Retinal pigment epithelial cell (primary cell): ENCODE data around the gene MRS2.
"Not testable (repeated sequence)": the region's sequence is repeated elsewhere in the genome, so short reads cannot be mapped to it uniquely, and the experiment has no call there.

Experiments used
- DNase-seq: peaks from one replicate; pipeline ENCODE4 v3.0.0-alpha.2; 2010; ENCODE audit warnings: low read depth
- H3K4me3 ChIP-seq: 2 replicates; pipeline ENCODE4 v1.5.1; 2011; ENCODE audit warnings: mild to moderate bottlenecking, low read length, control low read depth, moderate library complexity
- CTCF ChIP-seq: conservative IDR thresholded peaks from 2 replicates; pipeline ENCODE4 v1.5.1; 2011; ENCODE audit warnings: low read depth, low read length, control low read depth, inconsistent platforms

MRS2 gene

GRCh38 chr6:24394061-24394779 lies 8.5 kb upstream of the MRS2 start:
- H3K4me3 ChIP-seq: no peak overlapping the region
- TF ChIP-seq CTCF: no peak
- DNase-seq: no peak

GRCh38 chr6:24394780-24395437 lies 7.8 kb upstream of the MRS2 start:
- TF ChIP-seq CTCF: no peak
- no peak for DNase-seq
- no peak overlapping the region for H3K4me3 ChIP-seq

GRCh38 chr6:24396824-24397223 lies 5.9 kb upstream of the MRS2 start:
- no peak for DNase-seq
- H3K4me3 ChIP-seq: no peak overlapping the region
- no peak for TF ChIP-seq CTCF

GRCh38 chr6:24397631-24398030 lies 5.1 kb upstream of the MRS2 start:
- H3K4me3 ChIP-seq: no peak overlapping the region
- no peak for TF ChIP-seq CTCF
- no peak for DNase-seq

GRCh38 chr6:24400045-24401039 lies 2.4 kb upstream of the MRS2 start:
- H3K4me3 ChIP-seq, DNase-seq: not testable (repeated sequence)

GRCh38 chr6:24401458-24401857 lies 1.3 kb upstream of the MRS2 start:
- no peak for TF ChIP-seq CTCF
- no peak overlapping the region for H3K4me3 ChIP-seq
- no peak for DNase-seq

- no peak for TF ChIP-seq CTCF
- DNase-seq: peak; percentile 39
- peak overlapping the region; percentile 95 for H3K4me3 ChIP-seq
These were observed 727 bp downstream of the MRS2 start for GRCh38 chr6:24403501-24403824.
